Right renal pelvis (tissue), 4 donors: ENCODE measurements around the gene DNAJC24. TPM values are rescaled to one million over a fixed set of nuclear protein-coding genes. Genes with fewer than 3 reads are reported as not detected.

Source experiments
- DNase-seq, 4 donors: peaks; one replicate each; pipeline ENCODE4 v3.0.0-alpha.2; 2013; ENCODE audit warnings: low read depth in 4 of 4, low spot score in 3 of 4, missing footprints in 1 of 4
- polyA plus RNA-seq, 4 donors: library from polyadenylated mRNA; unstranded; fragments of 120-200 nt; gene quantifications; one replicate each; pipeline ENCODE4 v1.2.1, GENCODE V29; 2013; ENCODE audit not compliant: insufficient read length in 4 of 4

Gene DNAJC24
- polyA plus RNA-seq, 4 donors, result 20.1 to 26.2 (median 25.1) TPM

- DNase-seq, result no peak
These were observed 43.3 kb downstream of the DNAJC24 start for GRCh38 chr11:31412946-31413345.

- DNase-seq, result no peak
These were observed 44.7 kb downstream of the DNAJC24 start for GRCh38 chr11:31414338-31414737.

DNA sequence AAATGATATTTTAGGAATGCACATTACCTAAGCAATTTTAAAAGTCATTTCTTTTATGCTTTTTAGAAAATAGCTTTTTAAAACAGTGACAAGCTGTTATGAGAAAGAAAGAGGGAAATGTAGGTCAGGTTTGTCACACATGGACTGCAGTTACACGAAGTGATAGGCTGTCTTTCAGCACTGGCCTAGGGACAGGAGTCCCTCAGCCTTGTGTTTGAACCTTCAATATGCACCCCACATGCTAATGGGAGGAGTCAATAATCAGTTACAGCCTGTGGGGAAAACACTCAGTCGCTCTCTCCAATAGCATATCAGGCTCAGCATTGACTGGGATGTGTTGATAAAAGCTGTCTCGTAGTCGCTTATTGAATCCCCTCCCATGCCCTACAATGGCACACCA lies 45.8 kb downstream of the DNAJC24 start:
- no peak for DNase-seq

DNA sequence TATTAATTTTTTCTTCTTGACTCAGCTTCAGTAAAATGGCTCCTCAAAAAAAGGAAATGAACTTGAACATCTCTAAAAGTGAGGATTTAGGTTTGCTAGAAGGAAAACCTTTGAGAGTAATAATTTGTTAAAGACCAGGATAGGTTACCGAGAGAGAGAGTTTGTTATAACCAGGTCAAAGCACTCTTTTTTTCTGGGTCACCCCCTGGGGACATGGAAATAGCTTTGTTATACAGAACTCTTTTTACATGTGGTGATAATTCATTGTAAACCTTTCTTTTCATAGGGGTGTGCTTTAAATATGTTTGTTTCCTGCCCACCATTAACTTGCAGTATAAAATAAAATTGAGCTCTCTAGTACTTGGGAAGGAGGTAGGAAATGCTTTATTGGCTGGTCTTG lies 47.7 kb downstream of the DNAJC24 start:
- no peak for DNase-seq

GRCh38 chr11:31417816-31418215 lies 48.2 kb downstream of the DNAJC24 start:
- no peak for DNase-seq

DNA sequence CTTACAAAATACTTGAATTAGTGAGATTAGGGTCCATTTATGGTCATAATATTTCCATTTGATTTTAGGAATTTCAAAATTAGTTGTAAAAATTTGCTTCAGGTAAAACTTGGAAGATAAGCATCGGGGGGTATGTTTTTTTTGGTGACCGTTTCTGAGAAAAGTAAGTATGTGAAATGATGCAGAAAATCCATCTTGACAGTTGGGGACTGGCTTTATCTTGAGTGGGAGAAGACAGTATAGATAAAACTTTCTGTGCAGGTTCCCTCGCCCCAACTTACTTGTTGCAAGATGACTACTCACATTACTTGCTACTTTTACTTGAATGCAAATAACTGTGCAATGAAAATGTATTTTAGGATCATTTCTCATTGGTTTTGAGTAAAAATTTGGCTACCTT lies 49.5 kb downstream of the DNAJC24 start:
- no peak for DNase-seq

DNA sequence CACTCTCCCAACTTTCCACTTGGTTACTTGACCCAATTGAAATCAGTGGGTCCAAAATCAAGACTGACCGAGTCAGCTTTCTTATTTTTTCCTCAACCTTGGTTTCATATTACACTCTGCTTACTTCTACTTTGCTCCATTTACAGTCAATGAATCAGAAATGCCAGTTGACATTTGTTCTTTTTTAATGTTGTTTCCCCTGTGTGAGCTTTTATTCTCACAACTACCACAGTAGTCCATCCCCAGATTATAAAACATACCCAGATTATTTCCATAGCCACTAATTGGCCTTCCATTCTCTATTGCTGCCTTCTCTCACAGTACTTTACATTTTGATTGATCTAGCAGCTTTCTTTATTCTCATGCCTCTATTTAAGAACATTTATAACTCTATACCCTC lies 50.0 kb downstream of the DNAJC24 start:
- DNase-seq, result no peak

- no peak for DNase-seq
These were observed 52.2 kb downstream of the DNAJC24 start for GRCh38 chr11:31421820-31422219.

- no peak for DNase-seq
These were observed 53.0 kb downstream of the DNAJC24 start for GRCh38 chr11:31422703-31423102.

DNA sequence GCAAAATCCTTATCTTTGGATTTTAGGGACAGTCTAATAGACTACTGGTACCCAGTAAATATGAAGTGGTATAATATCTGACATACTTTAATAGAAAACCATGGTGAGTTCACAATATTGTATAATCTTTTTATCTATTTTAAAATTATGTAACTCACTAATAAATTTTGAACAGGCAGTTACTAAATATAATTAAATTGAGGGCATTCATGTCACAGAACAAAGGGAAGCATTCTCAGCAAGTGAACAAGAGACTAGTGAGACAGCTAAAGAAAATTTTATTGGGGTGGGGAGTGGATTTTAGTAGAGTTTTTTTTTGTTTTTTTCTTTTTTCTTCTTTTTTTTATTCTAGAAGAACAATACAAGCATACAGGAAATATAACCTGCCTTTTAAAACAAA lies 55.0 kb downstream of the DNAJC24 start:
- DNase-seq, result no peak

GRCh38 chr11:31433851-31434250 lies 64.2 kb downstream of the DNAJC24 start:
- no peak for DNase-seq

DNA sequence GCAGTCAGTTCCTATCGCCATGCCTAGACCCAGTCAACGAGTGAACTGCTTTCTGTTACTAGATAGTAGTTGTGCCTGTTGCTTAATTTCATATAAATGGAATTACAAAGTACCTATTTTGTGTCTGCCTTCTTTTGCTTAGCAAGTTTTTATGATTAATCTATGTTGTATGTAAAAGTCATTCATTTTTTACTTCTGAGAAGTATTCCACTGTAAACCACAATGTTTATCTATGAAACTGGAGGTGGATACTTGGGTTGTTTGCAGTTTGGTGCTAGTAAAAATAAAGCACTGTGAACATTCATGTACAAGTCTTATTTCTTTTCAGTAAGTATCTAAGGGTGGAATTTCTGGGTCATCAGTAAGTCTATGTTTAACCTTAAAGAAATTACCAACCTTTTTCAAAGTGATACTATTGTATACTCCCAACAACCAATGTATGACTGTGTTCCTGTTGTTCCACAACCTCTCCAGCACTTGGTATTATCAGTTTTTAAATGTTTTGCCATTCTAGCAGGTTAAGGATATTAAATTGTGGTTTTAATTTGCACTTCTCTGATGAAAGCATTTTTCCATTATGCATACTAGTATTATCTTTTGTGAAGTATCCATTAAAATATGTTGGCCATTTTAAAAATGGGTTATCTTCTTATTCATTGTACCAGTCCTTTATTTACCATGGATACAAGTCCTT lies 68.2 kb downstream of the DNAJC24 start:
- no peak for DNase-seq

DNA sequence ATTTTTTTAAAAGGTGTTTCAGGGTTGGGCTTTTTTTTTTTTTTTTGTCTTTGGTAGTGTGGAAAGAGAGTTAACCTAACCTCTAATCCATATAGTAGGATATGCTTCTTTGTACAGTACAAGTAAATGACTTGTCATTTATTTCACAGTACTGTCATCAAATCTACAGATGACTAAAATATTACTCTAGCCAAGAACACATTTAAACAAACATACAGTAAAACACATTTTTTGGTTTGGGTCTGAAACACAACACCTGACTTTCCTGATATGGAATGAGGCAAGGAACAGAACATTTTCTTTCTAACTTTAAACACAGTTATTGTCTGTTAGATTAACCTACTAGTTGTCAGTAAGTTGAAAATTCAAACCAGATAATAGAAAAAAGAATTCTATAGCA lies 71.6 kb downstream of the DNAJC24 start:
- no peak for DNase-seq

DNA sequence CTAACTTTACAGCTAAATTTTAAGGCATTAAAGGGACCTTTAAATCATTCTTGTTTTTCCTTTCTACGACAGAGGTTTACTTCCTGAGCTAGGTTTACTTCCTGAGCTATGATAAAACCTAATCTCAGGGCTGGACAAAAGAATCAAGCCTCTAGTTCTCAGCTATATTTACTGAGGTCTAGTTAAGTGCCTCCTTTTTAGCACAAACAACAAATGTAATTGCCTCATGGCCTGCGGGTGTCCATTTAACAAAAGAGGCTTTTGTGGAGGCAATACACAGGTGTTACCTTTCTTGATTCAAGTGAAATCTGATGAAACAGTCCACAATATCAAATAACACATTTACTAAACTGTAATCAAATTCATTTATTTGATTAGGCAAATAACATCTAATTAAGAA lies 72.4 kb downstream of the DNAJC24 start:
- DNase-seq, result no peak

DNA sequence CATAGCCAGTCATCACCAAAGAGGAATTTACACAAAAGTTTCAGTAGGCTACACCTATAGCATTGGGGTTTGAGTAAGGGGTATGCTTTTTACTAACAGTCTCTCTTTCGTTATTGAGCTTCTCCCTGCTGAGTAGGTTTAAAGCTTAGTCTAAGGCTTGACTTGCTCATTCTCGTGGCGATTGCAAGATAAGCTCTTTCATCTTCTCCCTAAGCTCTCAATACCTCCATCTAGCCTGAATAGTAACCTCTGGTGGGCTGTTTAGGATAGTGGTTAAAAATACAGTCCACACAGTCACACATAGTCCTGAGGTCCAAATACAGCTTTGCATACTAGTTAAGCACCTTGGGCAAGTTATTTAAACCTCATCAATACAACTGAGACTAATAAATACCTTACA lies 74.1 kb downstream of the DNAJC24 start:
- no peak for DNase-seq

GRCh38 chr11:31445621-31446020 lies 76.0 kb downstream of the DNAJC24 start:
- no peak for DNase-seq

GRCh38 chr11:31449040-31449439 lies 79.4 kb downstream of the DNAJC24 start:
- no peak for DNase-seq

- DNase-seq, result no peak
These were observed 81.2 kb downstream of the DNAJC24 start for GRCh38 chr11:31450841-31451240.

DNA sequence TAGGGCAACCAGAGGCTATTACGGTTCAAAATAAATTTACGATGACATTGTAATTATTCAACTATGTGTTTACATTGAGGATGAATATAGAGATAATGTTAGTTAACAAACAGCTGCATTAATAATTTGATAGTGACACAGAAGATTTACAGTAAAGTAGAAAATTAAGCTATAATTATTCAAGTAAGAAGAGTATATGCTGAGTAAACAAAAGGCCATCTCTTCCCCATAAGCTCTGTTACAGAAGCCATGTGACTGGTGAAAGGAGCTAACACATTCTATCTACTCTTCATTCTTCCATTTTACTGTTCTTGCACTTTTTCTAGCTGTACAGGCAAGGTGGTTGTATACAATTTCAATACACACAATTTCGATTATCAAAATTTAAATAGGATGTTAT lies 85.5 kb downstream of the DNAJC24 start:
- no peak for DNase-seq

- DNase-seq, result no peak
These were observed 94.8 kb downstream of the DNAJC24 start for GRCh38 chr11:31464436-31464835.

DNA sequence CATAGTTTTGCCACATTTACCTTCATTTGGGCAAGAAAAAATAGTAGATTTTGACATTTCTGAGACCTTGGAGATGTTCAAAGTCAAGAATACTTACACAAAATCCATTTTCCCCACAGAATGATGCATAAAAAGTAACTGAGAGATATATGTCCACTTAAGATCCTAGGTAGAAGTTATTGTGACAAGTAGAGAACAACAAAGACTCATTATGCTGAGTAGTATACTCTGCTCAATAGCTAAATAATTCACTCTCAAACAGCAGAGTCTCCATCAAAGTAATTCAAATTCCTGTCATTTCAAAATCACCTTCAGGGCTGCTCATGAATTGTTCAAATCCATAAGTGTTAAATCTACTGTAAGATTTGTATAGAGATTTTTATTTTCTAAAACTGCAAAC lies 104.4 kb downstream of the DNAJC24 start:
- DNase-seq, result no peak

DNA sequence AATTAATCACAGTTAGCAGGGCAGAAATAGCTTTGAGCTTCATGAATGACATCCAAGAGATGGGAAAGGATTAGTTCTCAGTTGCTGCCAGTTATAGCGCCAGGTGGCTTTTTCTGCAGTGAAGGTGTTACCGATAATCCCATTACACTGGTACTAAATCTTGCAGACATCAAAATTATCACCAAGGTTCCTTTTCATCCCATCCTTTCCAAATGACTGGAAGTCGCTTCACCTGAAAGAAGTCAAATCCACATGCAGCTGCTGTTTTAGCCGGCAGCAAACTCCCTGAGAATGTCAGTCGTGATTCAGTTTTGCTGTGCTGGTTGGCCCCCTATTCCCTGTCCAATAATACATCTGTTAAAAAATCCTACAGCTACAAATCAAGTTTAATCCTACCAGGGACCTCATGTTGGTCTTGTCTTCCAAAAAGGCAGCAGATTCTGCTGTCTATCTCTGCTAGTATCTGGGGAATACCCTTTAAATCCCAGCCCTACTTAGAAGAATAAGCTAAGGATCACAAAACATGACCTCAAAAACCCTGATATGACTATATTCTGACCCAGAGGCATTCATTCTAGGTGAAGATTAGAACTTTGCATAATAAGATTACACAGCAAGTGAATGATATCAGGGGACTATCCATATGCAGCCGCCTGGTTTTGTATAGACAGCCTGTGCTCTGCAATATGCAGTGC lies 108.0 kb downstream of the DNAJC24 start:
- DNase-seq, result no peak

DNA sequence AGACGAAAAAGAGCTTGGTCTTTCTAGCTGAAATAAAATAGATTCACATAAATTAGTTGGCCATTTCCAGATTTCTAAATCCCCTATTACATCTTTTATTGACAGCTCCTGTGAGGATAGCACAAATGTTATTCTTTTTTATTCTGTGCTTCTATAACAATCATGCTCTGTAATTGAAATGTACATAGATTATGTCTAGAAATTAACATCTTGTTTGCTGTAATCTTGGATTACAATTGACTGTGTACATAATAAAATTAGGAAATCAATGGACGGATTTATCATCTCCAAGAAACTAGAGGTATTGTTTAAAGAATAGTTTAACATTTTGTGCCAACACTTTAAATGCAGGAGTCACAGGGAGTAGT lies 108.5 kb downstream of the DNAJC24 start:
- DNase-seq, result no peak
